ENCODE results near the gene UBE2E2. TPM values are rescaled to one million over a fixed set of nuclear protein-coding genes. Genes with fewer than 3 reads are reported as not detected.

Gene UBE2E2
- total RNA-seq, 1 experiment from 2014 or later, result 38.6 TPM

- 100% methylated on average over 1 of the region's 1 CpG for WGBS (ENCODE audit: extremely low coverage, insufficient read length, low lambda C conversion rate)
- Histone ChIP-seq H2BK5ac (ENCODE audit: insufficient read length, low read length) (no peak overlapping the region), H2BK120ac (ENCODE audit: low read depth, low read length, poor library complexity, severe bottlenecking) (no peak overlapping the region), H3T11ph (ENCODE audit: low read length) (no peak overlapping the region), H3K23me2 (ENCODE audit: insufficient read length, low read depth, low read length, poor library complexity, severe bottlenecking) (no peaks in the 10 kb centered on the region), H3K79me2 (ENCODE audit: insufficient read depth, low read length) (no peaks in the 10 kb centered on the region), H4K5ac (ENCODE audit: insufficient read length, low read depth, low read length) (no peak overlapping the region), H3K18ac (ENCODE audit: insufficient read length, low read depth, low read length) (no peak overlapping the region), H3K14ac (ENCODE audit: insufficient read depth, low read length) (no peak overlapping the region), H2AFZ (ENCODE audit: low read length) (no peak overlapping the region), H2BK20ac (ENCODE audit: low read depth, low read length, poor library complexity, severe bottlenecking) (no peak overlapping the region), H2BK15ac (ENCODE audit: low read depth, low read length) (no peak overlapping the region), H4K8ac (replicated peaks; ENCODE audit: insufficient read length, low read depth, low read length) (no peak overlapping the region), H3K4me2 (ENCODE audit: insufficient read depth, insufficient read length, low read length) (no peak overlapping the region), H3K79me1 (ENCODE audit: insufficient read depth, low read depth, low read length, poor library complexity, severe bottlenecking) (no peaks in the 10 kb centered on the region), H3K56ac (ENCODE audit: insufficient read length, low read depth, low read length) (no peak overlapping the region), H2BK12ac (ENCODE audit: insufficient read length, low read depth, low read length) (no peak overlapping the region), H2AK5ac (ENCODE audit: insufficient read length, low read length) (no peak overlapping the region), H3K27me3 (ENCODE audit: insufficient read depth, low read length) (no peaks in the 10 kb centered on the region), H4K20me1 (ENCODE audit: control insufficient read depth, insufficient read depth, insufficient read length) (no peaks in the 10 kb centered on the region), H3K4ac (ENCODE audit: low read depth, low read length) (no peak overlapping the region), H3K9ac (ENCODE audit: extremely low read depth, insufficient read length, low read length) (no peak overlapping the region), H4K91ac (ENCODE audit: insufficient read length, low read depth, low read length) (no peak overlapping the region), H3K9me3 (ENCODE audit: control insufficient read depth, low read depth, low read length) (no peaks in the 10 kb centered on the region), H3K27ac (ENCODE audit: insufficient read length, low read depth, low read length) (no peak overlapping the region), H3K4me1 (ENCODE audit: insufficient read depth, low read length) (no peaks in the 10 kb centered on the region), H3K23ac (ENCODE audit: insufficient read length, low read depth, low read length) (no peak overlapping the region)
- Mint-ChIP-seq H3K36me3 (ENCODE audit: insufficient read depth in 1 of 3, low read depth in 3 of 3) (no peaks in the 10 kb centered on the region), H3K4me3 (no peak overlapping the region), H3K27ac (peak overlapping the region in 1 of 3 experiments; percentile 42; a peak in 2 of 7 replicates), H3K27me3 (ENCODE audit: low read depth) (no peaks in the 10 kb centered on the region), H3K9me3 (no peaks in the 10 kb centered on the region), H3K4me1 (peaks cover 0 to 3% of the 10 kb centered on the region in 2 experiments; a peak in 1 of 4 replicates)
- DNase-seq, result no peak
- no peak for TF ChIP-seq CTCF (conservative IDR thresholded peaks at IDR 0.05)
Measured at GRCh38 chr3:23341147-23341838, 138.2 kb downstream of the UBE2E2 start.

Data from H9 (cell line).